Activated CD8-positive, alpha-beta memory T cell treated with anti-CD3 and anti-CD28 coated beads, Interleukin-2, amount 50 U/mL, for 24 hours (primary cell): ENCODE measurements around the gene C16orf74.

Experiments used
- DNase-seq: peaks from one replicate; pipeline ENCODE4 v3.0.0-alpha.2; 2020; ENCODE audit errors: extremely low read depth

The C16orf74 gene

DNA sequence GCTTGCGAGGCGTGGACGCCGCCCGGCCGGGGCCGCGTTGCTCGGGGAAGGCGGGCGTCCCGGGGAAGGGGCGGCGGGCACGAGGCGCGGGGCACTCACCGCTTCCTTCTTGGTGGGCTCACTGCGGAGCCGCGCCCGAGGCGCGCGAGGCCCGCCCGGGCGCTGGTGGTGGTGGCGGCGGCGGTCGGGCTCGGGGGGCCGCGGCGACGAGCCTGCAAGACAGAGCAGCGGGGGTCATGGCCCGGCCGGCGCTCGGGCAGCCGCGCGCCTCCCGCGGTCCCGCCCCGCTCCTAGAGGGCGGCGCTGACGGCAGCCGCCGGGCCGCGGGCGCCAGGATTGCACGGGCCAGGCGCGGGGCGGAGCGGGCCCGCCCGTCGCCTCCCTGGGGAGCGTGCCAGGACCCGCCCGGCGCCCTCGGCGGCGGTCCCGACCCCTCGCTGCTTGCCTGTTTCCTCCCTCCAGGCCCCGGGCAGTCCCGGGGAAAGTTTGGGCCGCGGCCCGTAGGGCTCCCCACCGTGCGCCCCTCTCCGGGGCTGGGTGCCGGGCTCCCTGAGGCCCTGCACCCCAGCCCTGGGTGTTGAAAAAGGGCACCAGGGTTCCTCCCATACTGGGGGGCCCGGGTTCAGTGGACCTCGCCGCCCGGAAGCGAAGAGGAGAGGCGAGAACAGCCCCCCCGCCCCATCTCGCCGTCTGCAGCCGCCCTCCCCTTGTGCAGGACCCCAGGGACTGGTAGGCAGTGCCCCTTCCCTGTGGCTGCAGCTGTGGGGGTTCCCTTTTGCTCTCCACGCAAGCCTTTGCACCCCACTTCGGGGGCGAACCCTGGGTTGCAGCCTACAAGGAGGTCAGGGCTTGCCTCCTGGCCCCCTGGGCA, at the start of gene C16orf74:
Gene C16orf74 (minus strand): TSS at position 270 of the 871 bp plus-strand sequence. CDS start 15,879 bp downstream, outside the sequence.
- no peak for DNase-seq

GRCh38 chr16:85800321-85800669, 49.4 kb upstream of the C16orf74 start:
- DNase-seq: no peak

- peak; percentile 85 for DNase-seq
Measured at GRCh38 chr16:85799497-85800320, 48.8 kb upstream of the C16orf74 start, which contains the start of the genes COX4I1 and EMC8. COX4I1 (plus strand) TSS chr16:85799695; CDS start chr16:85801206, 1,511 bp downstream. EMC8 (minus strand) TSS chr16:85799544; CDS start chr16:85799295, 249 bp downstream.

GRCh38 chr16:85798901-85799496, 48.1 kb upstream of the C16orf74 start:
- DNase-seq: no peak

GRCh38 chr16:85798283-85798776, 47.4 kb upstream of the C16orf74 start:
- DNase-seq: no peak

- DNase-seq: no peak
Measured at GRCh38 chr16:85796599-85796998, 45.7 kb upstream of the C16orf74 start.

DNA sequence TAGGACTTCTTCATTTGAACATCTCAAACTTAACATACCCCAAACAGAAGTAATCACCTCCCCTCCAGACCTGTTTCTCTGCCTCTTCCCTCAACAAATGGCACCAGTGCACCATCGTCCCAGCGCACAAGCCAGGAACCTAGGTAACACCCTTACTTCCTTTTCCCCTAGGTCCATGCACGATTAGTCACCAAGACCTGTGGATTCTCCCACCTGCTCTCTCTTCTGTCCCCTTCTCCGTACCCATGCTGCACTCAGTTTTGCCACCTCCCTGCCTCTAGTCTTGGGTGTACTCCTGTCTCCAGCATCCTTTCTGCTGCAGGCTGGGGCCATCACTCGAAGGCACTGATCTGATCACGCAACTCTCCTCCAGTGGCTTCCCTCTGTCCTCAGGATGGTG, 45.3 kb upstream of the C16orf74 start:
- no peak for DNase-seq

GRCh38 chr16:85794696-85795095, 43.8 kb upstream of the C16orf74 start:
- no peak for DNase-seq

DNA sequence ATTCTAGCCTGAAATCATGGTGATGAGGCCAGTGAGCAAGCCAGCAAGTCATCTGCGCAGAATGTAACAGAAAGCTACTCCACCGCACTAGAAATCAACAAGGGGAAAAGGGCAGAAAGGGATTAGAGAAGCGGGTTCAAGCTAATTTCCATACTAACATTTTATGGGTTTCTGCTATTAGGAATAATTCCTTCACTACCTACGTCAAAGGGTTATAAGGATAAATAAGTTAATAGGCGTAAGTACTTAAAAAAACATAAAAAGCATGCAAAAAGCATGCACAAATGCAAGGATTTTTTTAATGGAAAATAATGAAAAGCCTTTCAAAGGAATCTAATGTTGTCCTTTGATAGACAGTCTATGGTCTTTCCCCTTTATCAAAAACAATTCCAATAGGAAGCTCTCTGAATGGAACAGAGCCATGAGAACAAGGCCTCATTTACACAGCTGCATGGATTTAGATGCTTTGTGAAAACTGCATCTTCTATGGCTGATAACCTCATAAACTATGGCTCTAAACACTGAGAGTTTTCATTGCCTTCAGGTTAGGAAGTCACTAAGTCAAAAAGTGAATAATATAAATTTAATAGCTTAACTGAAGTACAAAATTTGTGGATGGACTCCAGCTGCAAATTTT, 42.9 kb upstream of the C16orf74 start:
- no peak for DNase-seq

DNA sequence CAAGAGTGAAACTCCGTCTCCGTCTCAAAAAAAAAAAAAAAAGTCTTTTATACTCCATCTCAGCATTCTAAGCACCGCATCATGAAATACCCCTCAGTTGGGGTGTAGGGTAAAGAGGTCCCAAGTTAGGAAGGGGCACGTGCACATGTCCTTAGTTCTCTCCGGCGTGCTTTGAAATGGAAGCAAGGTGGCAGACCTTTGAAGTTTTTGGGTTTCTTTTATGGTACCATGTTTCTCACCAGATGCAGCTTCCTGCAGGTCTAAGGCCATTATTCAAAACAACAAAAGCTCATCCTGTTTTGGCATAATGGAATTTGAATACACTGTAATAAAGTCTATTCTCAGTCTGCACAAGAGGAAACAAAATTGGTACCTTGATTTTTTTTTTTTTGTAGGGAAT, 38.9 kb upstream of the C16orf74 start:
- no peak for DNase-seq

GRCh38 chr16:85788819-85789218, 37.9 kb upstream of the C16orf74 start:
- no peak for DNase-seq

DNA sequence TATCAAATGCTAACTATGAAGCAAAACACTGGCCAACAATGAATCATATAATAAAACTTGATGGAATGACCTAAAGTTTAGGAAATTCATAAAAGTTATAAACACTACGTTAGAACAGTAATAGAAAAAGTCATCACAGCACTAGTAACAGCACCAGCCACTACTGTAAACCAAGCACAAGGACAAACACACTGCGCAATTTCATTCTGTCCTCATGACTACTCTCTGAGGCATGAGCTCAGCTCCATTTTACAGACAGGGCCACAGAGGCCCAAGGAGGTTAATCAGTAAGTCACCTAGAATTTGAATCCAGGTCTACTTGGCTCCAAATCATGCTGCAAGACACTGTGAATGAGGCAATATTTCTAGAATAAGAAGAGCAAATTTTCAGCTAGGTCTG, 35.0 kb upstream of the C16orf74 start:
- no peak for DNase-seq

DNA sequence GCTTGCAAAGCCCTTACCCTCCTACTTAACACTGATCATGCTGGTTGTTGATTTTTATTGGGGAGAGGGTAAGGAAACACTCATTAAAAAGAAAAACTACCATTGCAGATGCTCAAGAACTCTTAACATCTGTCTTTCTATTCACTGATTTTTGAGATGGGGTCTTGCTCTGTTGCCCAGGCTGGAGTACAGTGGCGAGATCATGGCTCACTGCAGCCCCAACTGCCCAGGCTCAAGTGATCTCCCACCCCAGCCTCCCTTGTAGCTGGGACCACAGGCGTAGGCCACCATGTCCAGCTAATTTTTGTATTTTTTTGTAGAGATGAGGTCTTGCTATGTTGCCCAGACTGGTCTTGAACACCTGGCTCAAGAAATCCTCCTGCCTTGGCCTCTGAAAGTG, 33.9 kb upstream of the C16orf74 start:
- no peak for DNase-seq

- no peak for DNase-seq
Measured at GRCh38 chr16:85783441-85783840, 32.5 kb upstream of the C16orf74 start.

GRCh38 chr16:85782451-85782850, 31.6 kb upstream of the C16orf74 start:
- no peak for DNase-seq

GRCh38 chr16:85781695-85782370, 30.9 kb upstream of the C16orf74 start:
- DNase-seq: no peak

DNA sequence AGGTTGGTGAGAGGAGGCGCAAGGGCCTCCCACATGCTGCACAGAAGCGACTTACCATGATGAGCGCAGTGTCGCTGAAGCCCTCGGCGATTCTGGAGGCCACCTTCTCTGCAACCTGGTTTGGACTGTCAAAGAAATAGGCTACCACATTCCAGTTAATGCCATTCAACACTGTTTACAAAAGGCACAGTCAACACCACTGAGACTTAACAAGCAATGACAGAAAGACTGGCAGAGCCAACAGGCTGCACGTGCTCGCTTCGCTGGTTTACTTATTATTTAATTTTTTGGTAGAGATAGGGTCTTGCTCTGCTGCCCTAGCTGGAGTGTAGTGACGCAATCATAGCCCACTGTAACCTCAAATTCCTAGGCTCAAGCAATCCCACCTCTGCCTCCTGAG, 30.3 kb upstream of the C16orf74 start:
- DNase-seq: no peak

DNA sequence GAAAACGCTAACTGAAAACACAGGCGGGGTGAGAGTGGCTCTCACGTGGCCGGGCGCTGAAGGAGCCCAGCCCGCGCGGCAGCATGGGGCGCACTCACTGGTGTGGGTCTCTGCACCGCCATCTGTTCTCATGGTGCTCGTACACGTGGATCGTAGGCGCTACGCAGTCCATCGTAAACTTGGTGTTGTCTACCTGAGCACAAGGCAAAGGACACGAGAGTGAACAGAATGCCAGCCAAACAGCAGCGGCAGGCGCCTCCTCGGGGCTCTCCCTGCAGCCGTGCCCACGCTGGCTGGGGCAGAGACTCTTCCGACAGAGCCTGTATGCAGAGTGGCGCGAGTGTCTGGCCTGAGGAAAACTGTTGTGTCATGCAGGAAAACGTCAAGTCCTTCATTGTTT, 29.4 kb upstream of the C16orf74 start:
- no peak for DNase-seq

DNA sequence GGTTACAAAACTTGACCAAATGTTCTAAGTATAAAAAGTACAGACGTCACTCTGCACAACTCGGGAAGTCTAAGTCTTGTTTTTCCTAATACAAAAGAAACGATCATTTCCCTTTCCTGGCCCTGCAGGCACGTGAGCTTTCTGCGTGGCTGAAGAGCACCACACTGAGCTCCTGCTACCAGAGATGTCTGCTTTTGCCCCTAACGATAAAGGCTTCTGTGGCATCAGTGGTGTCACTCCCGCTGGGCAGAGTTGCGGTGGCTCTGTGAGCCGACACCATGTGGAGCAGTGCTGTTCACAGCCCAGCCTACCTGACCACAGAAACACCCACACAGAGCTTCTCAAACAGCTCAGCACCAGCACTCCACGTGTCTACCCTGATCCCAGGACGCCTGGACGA, 28.0 kb upstream of the C16orf74 start:
- DNase-seq: no peak

DNA sequence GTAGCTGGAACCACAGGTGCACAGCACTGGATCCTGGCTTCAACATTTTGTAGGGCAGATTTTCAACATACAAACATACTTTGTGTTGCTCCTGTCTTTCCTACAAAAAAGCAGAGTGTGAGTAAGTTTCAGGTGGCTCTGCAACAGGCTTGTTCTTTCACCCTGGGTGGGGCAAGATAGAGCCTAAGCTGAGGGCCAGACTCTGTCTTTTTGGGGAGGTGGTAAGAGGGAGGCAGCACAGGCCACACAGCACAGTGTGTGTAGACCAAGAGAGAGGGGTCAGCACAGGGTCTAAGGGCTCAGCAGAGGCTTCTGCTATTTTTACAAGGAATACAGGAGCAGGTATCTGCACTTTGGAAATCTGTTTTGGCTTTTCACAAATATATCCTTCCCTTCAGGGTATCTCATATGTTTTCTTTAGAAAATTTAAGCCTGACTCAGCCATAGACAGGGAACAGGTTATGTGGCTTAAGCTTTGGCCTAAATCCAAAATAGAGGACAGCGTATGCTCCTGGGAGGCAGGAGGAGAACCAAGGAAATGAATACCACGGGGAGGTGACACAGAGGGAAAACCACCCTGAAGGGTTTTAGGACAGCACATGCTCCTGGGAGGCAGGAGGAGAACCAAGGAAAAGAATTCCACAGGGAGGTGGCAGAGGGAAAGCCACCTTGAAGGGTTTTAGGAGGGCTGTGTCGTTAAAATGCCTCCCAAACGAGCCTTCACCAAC, 26.9 kb upstream of the C16orf74 start:
- DNase-seq: no peak
